GM21367 (cell line): ENCODE data around the gene PRXL2B.
A peak's percentile ranks its signal among the peaks of the same experiment; 100 is the strongest.
"Not testable (repeated sequence)": the region's sequence is repeated elsewhere in the genome, so short reads cannot be mapped to it uniquely, and the experiment has no call there.

Experiments used
- ATAC-seq: cut with Tn5 transposase; IDR thresholded peaks from one replicate; pipeline ENCODE4 v1.9.1; 2021; ENCODE audit not compliant: unreplicated experiment

Gene PRXL2B

GRCh38 chr1:2550309-2550861 lies 36.2 kb upstream of the PRXL2B start:
- not testable (repeated sequence) for ATAC-seq

GRCh38 chr1:2551544-2551943 lies 35.0 kb upstream of the PRXL2B start:
- ATAC-seq, result not testable (repeated sequence)

- no peak for ATAC-seq
Observed at GRCh38 chr1:2552189-2552588, 34.4 kb upstream of the PRXL2B start.

- ATAC-seq, result not testable (repeated sequence)
Observed at GRCh38 chr1:2553076-2553475, 33.5 kb upstream of the PRXL2B start.

- ATAC-seq, result no peak
Observed at GRCh38 chr1:2553871-2554620, 32.5 kb upstream of the PRXL2B start.

- no peak for ATAC-seq
Observed at GRCh38 chr1:2554621-2555387, 31.8 kb upstream of the PRXL2B start.

GRCh38 chr1:2555634-2556276 lies 30.8 kb upstream of the PRXL2B start:
- ATAC-seq, result peak; percentile 27

GRCh38 chr1:2556277-2556677 lies 30.3 kb upstream of the PRXL2B start, which contains the start of gene TNFRSF14:
TNFRSF14 (plus strand) TSS chr1:2556371; CDS start chr1:2556665, 294 bp downstream.
- peak; percentile 28 for ATAC-seq

GRCh38 chr1:2556678-2557481 lies 29.7 kb upstream of the PRXL2B start:
- peak; percentile 16 for ATAC-seq

GRCh38 chr1:2557482-2558400 lies 28.8 kb upstream of the PRXL2B start:
- ATAC-seq, result no peak

GRCh38 chr1:2558420-2558819 lies 28.2 kb upstream of the PRXL2B start:
- no peak for ATAC-seq

GRCh38 chr1:2558861-2559260 lies 27.7 kb upstream of the PRXL2B start:
- ATAC-seq, result no peak

GRCh38 chr1:2559509-2560298 lies 26.9 kb upstream of the PRXL2B start:
- ATAC-seq, result no peak

- no peak for ATAC-seq
Observed at GRCh38 chr1:2560299-2561073, 26.1 kb upstream of the PRXL2B start.

- no peak for ATAC-seq
Observed at GRCh38 chr1:2561446-2561845, 25.1 kb upstream of the PRXL2B start.

GRCh38 chr1:2561898-2562895 lies 24.4 kb upstream of the PRXL2B start:
- no peak for ATAC-seq

GRCh38 chr1:2563205-2563604 lies 23.4 kb upstream of the PRXL2B start:
- ATAC-seq, result no peak
